ENCODE data around the gene ECM1. TPM values are rescaled to one million over a fixed set of nuclear protein-coding genes. Genes with fewer than 3 reads are reported as not detected.

ECM1 gene
- 9.1 and 27.9 TPM in 2 replicates for total RNA-seq

GRCh38 chr1:150507912-150508864 lies at the start of gene ECM1:
Gene ECM1, plus strand, starts transcription at chr1:150508109. Its CDS starts 101 bp downstream, at chr1:150508210.

DNA sequence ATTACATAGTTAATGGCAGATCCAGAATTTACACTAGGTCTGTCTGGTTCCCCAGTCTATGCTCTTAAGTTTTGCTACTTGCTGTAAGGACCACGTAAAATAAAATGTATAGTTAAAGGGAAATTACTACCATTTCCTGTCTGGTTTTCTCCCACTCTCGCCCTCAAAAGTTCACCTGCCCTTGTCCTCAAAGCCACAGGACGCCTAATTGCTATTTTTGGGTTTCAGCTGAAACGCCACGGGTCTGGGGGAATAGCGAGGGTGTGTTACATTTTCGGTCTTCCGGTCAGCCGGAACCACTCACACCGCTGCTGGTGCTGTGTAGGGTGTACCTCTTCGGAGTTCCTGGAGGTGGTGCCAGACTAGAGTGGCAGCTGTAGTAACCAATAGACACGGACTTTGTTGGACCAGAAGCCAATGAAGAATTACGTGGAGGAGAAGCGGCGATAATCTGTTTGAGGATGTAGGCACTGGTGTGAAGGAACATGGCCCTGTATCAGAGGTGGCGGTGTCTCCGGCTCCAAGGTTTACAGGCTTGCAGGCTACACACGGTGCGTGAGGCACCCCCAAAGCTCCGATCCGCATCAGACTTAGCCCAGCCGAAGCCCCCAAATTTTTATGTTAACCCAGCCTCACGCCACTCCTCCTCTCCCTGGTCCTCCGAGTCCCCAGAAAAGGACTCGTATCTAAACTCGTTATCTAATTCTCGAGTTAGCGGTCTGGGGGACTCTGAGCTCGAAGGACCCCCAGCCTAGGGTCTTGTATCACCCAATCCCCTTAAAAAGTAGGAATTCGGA lies 20.7 kb upstream of the ECM1 start, which contains the start of gene TARS2:
TSS of gene TARS2 (plus strand) at position 454 of the 797 bp plus-strand sequence. CDS start at position 486, 32 bp downstream.

DNA sequence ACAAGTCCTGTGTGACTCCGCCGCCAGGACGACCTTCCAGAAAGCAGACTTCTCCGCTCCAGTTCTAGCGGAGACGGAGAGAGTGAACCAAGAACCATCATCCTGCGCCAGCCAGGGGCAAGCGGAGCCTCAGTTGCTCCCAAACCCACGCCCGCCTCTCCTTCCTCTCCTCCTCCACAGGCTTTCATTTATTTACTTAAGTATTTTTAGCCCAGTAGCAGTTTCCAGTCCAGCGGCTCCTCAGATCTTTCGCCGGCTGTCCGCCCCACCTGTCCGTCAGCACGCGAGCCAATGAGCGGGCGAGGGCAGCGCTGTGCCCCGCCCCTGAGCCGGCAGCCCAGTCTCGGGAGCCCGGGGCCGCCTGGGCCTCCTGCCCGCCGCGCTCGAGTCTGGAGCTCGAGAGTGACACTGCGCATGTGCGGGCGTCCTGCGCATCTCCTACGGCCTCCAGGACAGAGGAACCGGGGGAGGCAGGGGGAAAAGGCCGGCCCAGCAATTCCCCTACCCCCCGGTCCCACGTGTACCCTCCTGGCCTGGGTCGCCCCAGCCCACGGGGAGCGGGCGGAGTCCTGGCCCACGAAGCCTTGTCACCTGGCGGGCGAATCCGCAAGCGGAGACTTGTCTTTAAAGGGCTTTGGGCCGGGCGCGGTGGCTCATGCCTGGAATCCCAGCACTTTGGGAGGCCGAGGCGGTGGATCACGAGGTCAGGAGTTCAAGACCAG lies 7.6 kb downstream of the ECM1 start, which contains the start of gene FALEC:
TSS of gene FALEC (plus strand) at position 425 of the 722 bp plus-strand sequence.

DNA sequence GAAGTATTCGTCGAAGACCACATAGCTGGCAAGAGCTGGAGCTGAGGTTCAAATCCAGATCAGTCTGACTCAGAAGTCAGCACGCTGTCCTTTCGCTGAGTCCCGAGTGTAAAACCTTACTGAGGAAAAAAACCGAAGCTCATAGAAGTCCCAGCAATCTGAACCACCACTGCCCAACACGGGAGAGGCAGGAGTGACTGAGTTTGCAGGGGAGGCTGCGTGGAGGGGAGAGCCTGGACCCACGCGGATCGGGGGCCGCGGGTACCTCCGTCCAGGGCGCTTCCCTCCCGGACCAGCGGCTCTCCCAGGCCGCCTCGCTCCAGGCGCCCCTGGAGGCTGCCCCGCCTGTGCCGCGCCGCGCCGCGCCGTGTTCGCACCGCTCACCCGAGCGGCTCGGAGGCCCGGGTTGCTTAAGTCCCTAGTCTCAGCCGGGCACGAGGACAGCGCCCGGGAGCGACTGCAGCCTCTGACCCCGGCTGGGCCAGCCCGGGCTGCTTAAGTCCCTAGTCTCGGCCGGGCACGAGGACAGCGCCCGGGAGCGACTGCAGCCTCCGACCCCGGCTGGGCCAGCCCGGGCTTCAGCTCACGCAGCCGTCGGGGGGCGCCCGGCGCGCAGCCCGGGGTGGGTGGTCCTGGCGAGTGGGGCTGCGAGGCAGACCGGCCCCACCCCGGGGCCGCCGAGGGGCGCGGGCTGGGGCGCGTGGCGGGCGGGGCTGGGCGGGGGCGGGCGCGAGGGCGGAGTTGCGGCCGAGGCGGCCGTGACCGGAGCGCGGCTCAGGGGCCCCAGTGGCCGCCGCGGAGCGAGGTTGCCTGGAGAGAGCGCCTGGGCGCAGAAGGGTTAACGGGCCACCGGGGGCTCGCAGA lies 41.0 kb downstream of the ECM1 start, which contains the start of gene ADAMTSL4:
TSS of gene ADAMTSL4 (plus strand) at position 777 of the 864 bp plus-strand sequence. CDS start 2,881 bp downstream, outside the sequence.

Other genes with a start within 250 kb of the ECM1 start
- 131 and 138 TPM in 2 replicates for gene APH1A, start 239.1 kb upstream of the ECM1 start, total RNA-seq
- 0.08 and 1.2 TPM in 2 replicates for gene C1orf54, start 235.3 kb upstream of the ECM1 start, total RNA-seq
- 2.2 and 4.4 TPM in 2 replicates for gene CIART, start 225.6 kb upstream of the ECM1 start, total RNA-seq
- gene MRPS21, start 214.2 kb upstream of the ECM1 start, total RNA-seq = 50.7 and 53.0 TPM in 2 replicates
- gene PRPF3, start 186.6 kb upstream of the ECM1 start, total RNA-seq = 18.3 and 30.6 TPM in 2 replicates
- gene RPRD2, start 144.0 kb upstream of the ECM1 start, total RNA-seq = 7.3 and 9.1 TPM in 2 replicates
- 23.6 and 26.5 TPM in 2 replicates for gene TARS2, start 20.7 kb upstream of the ECM1 start, total RNA-seq
- not detected in 2 replicates for gene FALEC, start 7.6 kb downstream of the ECM1 start, total RNA-seq
- gene ADAMTSL4, start 41.3 kb downstream of the ECM1 start, total RNA-seq = 8.5 and 18.4 TPM in 2 replicates
- gene MCL1, start 71.5 kb downstream of the ECM1 start, total RNA-seq = 278 and 410 TPM in 2 replicates
- gene ENSA, start 121.5 kb downstream of the ECM1 start, total RNA-seq = 142 and 176 TPM in 2 replicates
- 13.9 and 17.6 TPM in 2 replicates for gene GOLPH3L, start 189.0 kb downstream of the ECM1 start, total RNA-seq
- not detected in 2 replicates for gene HORMAD1, start 212.8 kb downstream of the ECM1 start, total RNA-seq

Data from hair follicular keratinocyte (primary cell).